GM18951 (cell line): ENCODE results near the gene SMIM36.

Source experiments
- POLR2A ChIP-seq: IDR thresholded peaks from 4 replicates; pipeline ENCODE4 v1.6.1; 2011; ENCODE audit warnings: mild to moderate bottlenecking; ENCODE audit not compliant: insufficient read length, insufficient read depth; ENCODE audit errors: extremely low read depth
- in situ Hi-C: fragments of 300-500 bp; cut with MboI; formaldehyde crosslinking; loops from one replicate; pipeline ENCODE4 v1.12.0; 2022; ENCODE audit warnings: low sequenced_read_pairs, mixed read lengths, inconsistent platforms; ENCODE audit not compliant: unreplicated experiment

Gene SMIM36

DNA sequence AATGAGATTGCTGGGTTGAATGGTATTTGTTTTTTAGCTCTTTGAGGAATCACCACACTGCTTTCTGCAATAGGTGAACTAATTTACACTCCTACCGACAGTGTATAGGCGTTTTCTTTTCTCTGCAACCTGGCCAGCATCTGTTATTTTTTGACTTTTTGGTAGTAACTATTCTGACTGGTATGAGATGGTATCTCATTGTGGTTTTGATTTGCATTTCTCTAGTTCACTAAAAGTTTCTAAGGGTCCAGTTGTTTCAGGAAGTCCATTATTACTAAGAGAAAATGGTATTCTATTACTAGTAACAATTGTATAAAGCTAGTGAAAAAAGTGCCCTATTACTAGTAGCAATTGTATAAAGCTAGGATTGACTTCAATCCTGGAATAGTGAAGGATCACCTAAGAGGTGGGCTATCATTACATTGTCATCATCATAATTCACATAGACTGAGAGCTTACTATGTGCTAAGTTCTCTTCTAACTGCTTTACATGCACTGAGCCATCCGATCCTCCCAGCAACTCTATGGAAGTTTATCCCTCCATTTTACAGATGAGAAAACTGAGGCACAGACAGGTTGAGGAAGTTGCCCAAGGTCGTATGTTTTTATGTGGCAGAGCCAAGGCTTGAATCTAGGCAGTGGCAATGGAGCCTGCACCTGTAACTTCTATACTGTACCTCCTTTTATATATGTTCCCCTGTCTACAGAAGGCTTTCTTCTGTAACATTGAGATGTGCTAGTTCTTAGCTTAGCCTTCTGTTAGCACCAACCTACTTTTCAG, 13.4 kb upstream of the SMIM36 start:
- in situ Hi-C loops, result loop anchor here (10.0 to 25.0 kb wide), 2 partner anchors 190 to 537 kb away; no protein-coding TSS in a partner anchor
- TF ChIP-seq POLR2A, result no peak

GRCh38 chr17:55523032-55523431, 11.8 kb upstream of the SMIM36 start:
- in situ Hi-C loops, result loop anchor here (10.0 to 25.0 kb wide), 2 partner anchors 192 to 536 kb away; no protein-coding TSS in a partner anchor

GRCh38 chr17:55521186-55521585, 9.9 kb upstream of the SMIM36 start:
- TF ChIP-seq POLR2A, result no peak
- in situ Hi-C loops, result loop anchor here (10.0 to 25.0 kb wide), 2 partner anchors 194 to 534 kb away; no protein-coding TSS in a partner anchor

DNA sequence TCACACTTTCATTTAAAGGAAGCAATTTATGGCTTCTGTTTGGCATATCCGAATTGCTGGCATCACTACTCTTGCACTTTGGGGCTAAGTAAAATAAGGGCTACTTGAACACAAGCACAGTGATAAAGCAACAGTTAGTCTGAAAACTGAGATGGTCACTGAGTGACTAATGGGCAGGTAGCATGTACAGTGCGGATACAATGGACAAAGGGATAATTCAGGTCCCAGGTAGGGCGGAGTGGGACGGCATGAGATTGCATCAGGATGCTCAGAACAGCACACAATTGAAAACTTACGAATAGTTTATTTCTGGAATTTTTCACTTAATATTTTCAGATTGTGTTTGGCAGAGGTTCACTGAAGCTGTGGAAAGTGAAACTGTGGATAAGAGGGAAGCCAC, 9.2 kb upstream of the SMIM36 start:
- no peak for TF ChIP-seq POLR2A
- in situ Hi-C loops, result loop anchor here (10.0 to 25.0 kb wide), 2 partner anchors 194 to 533 kb away; no protein-coding TSS in a partner anchor

GRCh38 chr17:55518510-55518909, 7.3 kb upstream of the SMIM36 start:
- in situ Hi-C loops, result loop anchor here (25.0 kb wide), 1 partner anchor 531 kb away; no protein-coding TSS in a partner anchor
- TF ChIP-seq POLR2A, result no peak

DNA sequence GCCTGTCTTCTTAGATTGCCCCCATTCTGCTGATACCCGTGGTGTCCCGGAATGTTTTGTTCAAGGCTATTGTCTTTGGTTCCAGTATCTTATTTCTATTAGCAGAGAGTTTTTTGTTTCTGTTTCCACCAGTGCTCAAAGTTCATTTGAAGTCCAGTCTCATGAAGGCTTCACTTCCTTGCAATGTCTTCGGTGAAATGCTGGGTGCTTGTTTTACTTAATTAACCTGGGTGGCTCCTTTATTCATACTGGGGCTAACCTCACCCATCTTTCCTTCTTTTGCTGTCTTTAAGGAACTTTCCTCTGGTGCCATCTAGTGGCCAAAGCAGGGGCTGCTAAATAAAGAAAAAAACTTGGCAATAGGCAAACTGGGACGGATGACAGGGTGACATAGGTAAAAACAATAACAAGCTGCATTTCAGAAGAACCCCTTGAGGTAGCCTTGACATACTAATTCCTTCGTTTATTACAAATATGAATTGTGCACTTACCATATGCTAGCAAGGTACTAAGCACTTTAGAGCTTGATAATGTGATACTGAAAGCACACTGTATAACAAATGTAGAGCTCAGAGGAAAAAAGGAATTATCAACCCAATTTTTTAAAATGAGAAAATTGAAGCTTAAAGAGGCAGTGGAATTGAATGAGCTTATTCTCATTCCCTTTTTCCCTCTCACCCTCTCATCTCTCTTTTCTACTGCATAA, 2.8 kb upstream of the SMIM36 start:
- in situ Hi-C loops, result loop anchor here (5.0 to 25.0 kb wide), 2 partner anchors 97 to 527 kb away; no protein-coding TSS in a partner anchor
- TF ChIP-seq POLR2A, result no peak

DNA sequence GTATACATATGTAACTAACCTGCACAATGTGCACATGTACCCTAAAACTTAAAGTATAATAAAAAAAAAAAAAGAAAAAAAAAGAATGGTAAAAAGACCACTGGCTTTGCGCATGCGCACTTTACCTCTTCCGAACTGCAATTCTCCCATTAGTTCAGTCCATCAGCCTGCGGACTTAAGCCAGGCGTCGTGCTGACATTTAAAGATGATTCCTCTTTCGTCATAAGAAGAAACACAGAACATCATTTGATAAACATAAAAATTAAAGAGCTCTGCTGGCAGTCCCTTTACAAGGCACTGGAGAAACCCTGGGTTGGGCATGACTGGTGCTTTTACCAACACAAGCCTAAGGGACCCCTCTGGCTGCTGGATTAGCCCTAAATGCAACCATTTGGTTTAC, 3.6 kb downstream of the SMIM36 start:
- in situ Hi-C loops, result loop anchor here (25.0 kb wide), 1 partner anchor 520 kb away; no protein-coding TSS in a partner anchor

- in situ Hi-C loops, result loop anchor here (25.0 kb wide), 1 partner anchor 514 kb away; no protein-coding TSS in a partner anchor
Measured at GRCh38 chr17:55501626-55502025, 9.6 kb downstream of the SMIM36 start.

DNA sequence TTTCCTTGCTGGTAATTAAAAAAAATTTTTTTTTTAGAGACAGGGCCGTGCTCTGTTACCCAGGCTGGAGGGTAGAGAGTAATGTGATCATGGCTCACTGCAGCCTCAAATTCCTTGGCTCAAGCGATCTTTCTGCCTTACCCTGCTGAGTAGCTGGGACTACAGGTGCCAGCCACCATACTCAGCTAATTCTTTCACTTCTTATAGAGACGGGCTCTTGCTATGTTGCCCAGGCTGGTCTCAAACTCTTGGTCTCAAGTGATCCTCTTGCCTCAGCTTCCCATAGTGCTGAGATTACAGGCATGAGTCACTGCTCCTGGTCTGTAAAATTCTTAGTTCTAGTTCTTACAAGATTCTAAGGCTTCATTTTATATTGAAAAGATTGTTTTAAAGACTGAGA, 11.1 kb downstream of the SMIM36 start:
- in situ Hi-C loops, result loop anchor here (25.0 kb wide), 1 partner anchor 513 kb away; no protein-coding TSS in a partner anchor
- TF ChIP-seq POLR2A, result no peak

DNA sequence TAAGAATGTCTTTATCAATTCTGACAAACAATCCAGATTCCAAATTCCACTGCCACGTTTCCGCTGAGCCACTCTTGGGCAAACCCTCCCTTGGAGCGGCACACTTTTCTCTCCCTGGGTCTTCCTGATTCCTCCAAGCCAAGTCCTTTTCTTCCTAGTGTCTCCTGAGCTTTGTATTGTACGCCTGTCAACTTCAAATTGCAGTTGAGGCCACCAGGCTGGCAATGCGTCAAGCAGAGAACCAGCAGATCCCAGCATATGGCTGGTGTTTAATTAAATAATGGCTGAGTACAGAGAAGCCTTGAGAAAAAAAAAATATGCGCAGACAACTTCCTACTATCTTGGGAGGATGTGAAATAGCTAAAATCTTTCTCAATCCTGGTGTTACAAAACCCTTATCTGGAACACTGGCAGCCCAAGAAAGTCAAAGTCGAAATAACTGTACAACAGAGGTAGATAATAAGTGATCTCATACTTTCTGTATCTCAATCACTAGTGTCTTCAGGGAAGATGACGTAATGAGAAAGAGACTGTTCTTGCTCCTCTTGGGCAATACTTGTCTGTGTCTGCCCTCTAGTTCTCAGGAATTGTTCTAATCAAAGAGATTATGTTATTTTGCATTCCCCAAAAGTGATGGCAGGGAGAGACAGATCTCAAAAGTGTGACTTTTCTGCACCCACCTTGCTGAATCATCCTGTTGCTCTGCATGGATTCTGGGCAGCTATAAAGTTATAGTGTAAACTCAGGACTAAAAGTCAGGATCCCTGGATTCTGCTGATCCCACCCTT, 15.0 kb downstream of the SMIM36 start:
- no peak for TF ChIP-seq POLR2A
- in situ Hi-C loops, result no loop called here

DNA sequence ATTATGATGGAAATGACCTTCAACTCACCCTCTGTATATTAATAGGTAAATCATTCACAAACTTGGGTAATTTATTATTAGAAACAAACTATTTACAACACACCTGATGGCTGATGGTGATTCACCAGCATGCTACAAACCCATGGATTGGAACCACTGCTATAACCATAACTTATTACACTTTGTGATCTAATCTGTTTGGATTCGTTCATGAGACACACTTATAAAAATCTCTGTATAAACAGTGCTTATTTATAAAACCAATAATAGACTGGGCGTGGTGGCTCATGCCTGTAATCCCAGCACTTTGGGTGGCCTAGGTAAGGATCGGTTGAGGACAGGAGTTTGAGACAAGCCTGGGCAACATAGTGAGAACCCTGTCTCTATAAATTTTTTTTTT, 16.0 kb downstream of the SMIM36 start:
- in situ Hi-C loops, result no loop called here
- no peak for TF ChIP-seq POLR2A

- no peak for TF ChIP-seq POLR2A
- in situ Hi-C loops, result no loop called here
Measured at GRCh38 chr17:55492781-55493341, 18.4 kb downstream of the SMIM36 start.

GRCh38 chr17:55490376-55490775, 20.9 kb downstream of the SMIM36 start:
- in situ Hi-C loops, result no loop called here
- no peak for TF ChIP-seq POLR2A
